NAMALWA (cell line): Measurements from ENCODE around the gene HMX2.

Experiments
- DNase-seq: peaks from one replicate; pipeline ENCODE4 v3.0.0-alpha.2; 2015; ENCODE audit warnings: low spot score

HMX2 gene

GRCh38 chr10:123147635-123148413, at the start of gene HMX2:
Gene HMX2, plus strand, starts transcription at chr10:123148136. Its CDS starts 243 bp downstream, at chr10:123148379.
- no peak for DNase-seq

- DNase-seq = peak; percentile 8
Observed at GRCh38 chr10:123100030-123100762, 47.7 kb upstream of the HMX2 start.

- no peak for DNase-seq
Observed at GRCh38 chr10:123101872-123102271, 46.1 kb upstream of the HMX2 start.

- no peak for DNase-seq
Observed at GRCh38 chr10:123102673-123103072, 45.3 kb upstream of the HMX2 start.

- DNase-seq = no peak
Observed at GRCh38 chr10:123103944-123104343, 44.0 kb upstream of the HMX2 start.

- DNase-seq = no peak
Observed at GRCh38 chr10:123109466-123109865, 38.5 kb upstream of the HMX2 start.

GRCh38 chr10:123117644-123118417, 30.1 kb upstream of the HMX2 start:
- no peak for DNase-seq

- no peak for DNase-seq
Observed at GRCh38 chr10:123119081-123119480, 28.9 kb upstream of the HMX2 start.

GRCh38 chr10:123126246-123126645, 21.7 kb upstream of the HMX2 start:
- no peak for DNase-seq

GRCh38 chr10:123129618-123130271, 18.2 kb upstream of the HMX2 start:
- no peak for DNase-seq

- peak; percentile 88 for DNase-seq
Observed at GRCh38 chr10:123132576-123133477, 15.1 kb upstream of the HMX2 start.

- DNase-seq = no peak
Observed at GRCh38 chr10:123133541-123134342, 14.2 kb upstream of the HMX2 start.

GRCh38 chr10:123134343-123134914, 13.5 kb upstream of the HMX2 start:
- no peak for DNase-seq

- no peak for DNase-seq
Observed at GRCh38 chr10:123134915-123135414, 13.0 kb upstream of the HMX2 start.

GRCh38 chr10:123135415-123136141, 12.4 kb upstream of the HMX2 start, which contains the start of gene HMX3:
Gene HMX3, plus strand, starts transcription at chr10:123135970. Its CDS starts 81 bp downstream, at chr10:123136051.
- DNase-seq = no peak

GRCh38 chr10:123136221-123136805, 11.6 kb upstream of the HMX2 start:
- DNase-seq = no peak

GRCh38 chr10:123136806-123137642, 10.9 kb upstream of the HMX2 start:
- no peak for DNase-seq

GRCh38 chr10:123139165-123139520, 8.8 kb upstream of the HMX2 start:
- no peak for DNase-seq
